ENCODE data around the gene FAM162B. TPM values are rescaled to one million over a fixed set of nuclear protein-coding genes. Genes with fewer than 3 reads are reported as not detected.
"Not testable (repeated sequence)": the region's sequence is repeated elsewhere in the genome, so short reads cannot be mapped to it uniquely, and the experiment has no call there.

Gene FAM162B
- polyA plus RNA-seq, 3 donors = 4.1 to 8.5 (median 8.0) TPM

GRCh38 chr6:116737004-116737403, 28.5 kb downstream of the FAM162B start:
- DNase-seq (ENCODE audit: low read depth in 3 of 3, low spot score in 2 of 3) = no peak

GRCh38 chr6:116730513-116730912, 35.0 kb downstream of the FAM162B start:
- no peak for DNase-seq (ENCODE audit: low read depth in 3 of 3, low spot score in 2 of 3)

- DNase-seq (ENCODE audit: low read depth in 3 of 3, low spot score in 2 of 3) = no peak
Measured at GRCh38 chr6:116726947-116727346, 38.6 kb downstream of the FAM162B start.

GRCh38 chr6:116714761-116715160, 50.8 kb downstream of the FAM162B start:
- DNase-seq (ENCODE audit: low read depth in 3 of 3, low spot score in 2 of 3) = no peak

- no peak for DNase-seq (ENCODE audit: low read depth in 3 of 3, low spot score in 2 of 3)
Measured at GRCh38 chr6:116714296-116714695, 51.2 kb downstream of the FAM162B start.

GRCh38 chr6:116705917-116706316, 59.6 kb downstream of the FAM162B start:
- DNase-seq (ENCODE audit: low read depth in 3 of 3, low spot score in 2 of 3) = no peak

- not testable (repeated sequence) for DNase-seq (ENCODE audit: low read depth in 3 of 3, low spot score in 2 of 3)
Measured at GRCh38 chr6:116703888-116704287, 61.6 kb downstream of the FAM162B start.

Other genes with a start within 250 kb of the FAM162B start
- gene TRAPPC3L, start 220.0 kb downstream of the FAM162B start, polyA plus RNA-seq (ENCODE audit: insufficient read length in 3 of 3) = under 1 TPM; 0.36 to 0.50 (median 0.37) TPM
- gene CALHM4, start 212.0 kb downstream of the FAM162B start, polyA plus RNA-seq (ENCODE audit: insufficient read length in 3 of 3) = 1 to 10 TPM in 2 of 3 donors, under 1 TPM in 1; 0.94 to 1.3 (median 1.1) TPM
- gene RWDD1, start 194.2 kb downstream of the FAM162B start, polyA plus RNA-seq (ENCODE audit: insufficient read length in 3 of 3) = 10 to 100 TPM; 81.8 to 87.9 (median 82.6) TPM
- 1 to 10 TPM; 2.8 to 3.0 (median 2.9) TPM for gene RSPH4A, start 149.2 kb downstream of the FAM162B start, polyA plus RNA-seq (ENCODE audit: insufficient read length in 3 of 3)
- gene ZUP1, start 97.0 kb downstream of the FAM162B start, polyA plus RNA-seq (ENCODE audit: insufficient read length in 3 of 3) = 10 to 100 TPM; 14.0 to 16.0 (median 15.4) TPM
- 10 to 100 TPM; 17.9 to 24.4 (median 23.8) TPM for gene KPNA5, start 84.5 kb downstream of the FAM162B start, polyA plus RNA-seq (ENCODE audit: insufficient read length in 3 of 3)
- gene GPRC6A, start 63.4 kb upstream of the FAM162B start, polyA plus RNA-seq (ENCODE audit: insufficient read length in 3 of 3) = under 1 TPM; 0.32 to 0.51 (median 0.32) TPM
- under 1 TPM in 1 of 3 donors, not detected in 2; 0.07 TPM for gene RFX6, start 111.5 kb upstream of the FAM162B start, polyA plus RNA-seq (ENCODE audit: insufficient read length in 3 of 3)

Data from right renal cortex interstitium (tissue), 3 donors.